Stimulated activated CD8-positive, alpha-beta memory T cell treated with anti-CD3 and anti-CD28 coated beads, Interleukin-4, amount 100 ng/mL, for 1 hour (primary cell): ENCODE data around the gene GADL1.

Experiments used
- DNase-seq, 2 donors: peaks; one replicate each; pipeline ENCODE4 v3.0.0-alpha.2; 2020; ENCODE audit warnings: low read depth in 2 of 2, low spot score in 1 of 2

Gene GADL1

DNA sequence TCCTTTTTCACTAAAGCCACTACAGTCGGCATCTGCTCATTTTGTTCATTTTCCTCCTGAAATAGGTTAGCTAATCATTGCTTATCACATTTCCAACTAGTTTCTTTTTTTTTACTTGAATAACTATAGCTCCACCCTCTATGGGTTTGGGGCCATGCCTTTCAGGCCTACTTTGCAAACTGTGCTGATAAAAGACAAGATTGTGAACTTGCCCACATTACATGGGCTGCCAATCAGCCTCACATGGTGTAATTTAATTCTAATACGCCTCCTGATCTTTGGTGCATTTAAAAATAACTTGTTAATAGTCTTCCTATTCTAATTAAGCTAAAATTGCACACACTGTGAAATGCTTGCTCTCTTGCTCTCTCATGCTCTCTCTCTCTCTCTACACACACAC is 197.6 kb downstream of the GADL1 start:
- no peak for DNase-seq

GRCh38 chr3:30696403-30696819 is 198.1 kb downstream of the GADL1 start:
- DNase-seq = no peak

DNA sequence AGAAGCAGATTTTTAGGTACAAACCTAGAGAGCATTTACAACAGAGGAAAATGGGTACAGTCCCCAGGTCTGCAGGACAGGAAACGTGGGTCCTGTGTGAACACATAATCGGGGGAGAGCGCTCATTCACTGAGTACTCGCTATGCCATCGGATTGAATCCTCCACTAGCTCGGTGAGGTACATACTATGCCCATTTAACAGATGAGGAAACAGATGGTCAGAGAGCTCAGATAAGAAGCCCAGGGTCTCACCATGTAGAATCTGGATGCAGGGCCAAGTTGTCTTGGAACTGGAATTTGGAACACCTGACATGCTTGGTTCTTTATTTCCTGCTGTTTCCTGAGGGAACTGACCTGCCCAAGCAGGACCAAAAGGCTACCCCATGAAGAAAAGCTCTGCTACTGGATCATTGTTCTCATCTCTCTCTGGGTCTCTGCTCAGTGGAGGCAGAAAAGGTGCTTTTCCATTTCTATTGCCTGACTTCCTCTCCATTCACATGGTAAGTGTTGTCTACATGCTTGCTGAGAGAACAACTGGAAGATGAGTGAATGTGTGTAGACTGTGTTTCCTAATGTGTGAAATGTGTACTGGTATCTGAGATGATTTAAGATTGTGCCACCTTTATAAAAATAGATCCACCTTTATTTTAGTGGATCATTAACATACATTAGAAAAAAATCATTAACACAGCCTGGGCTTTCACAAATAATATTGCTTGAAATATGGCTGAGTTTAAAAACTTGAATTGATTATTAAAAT is 199.0 kb downstream of the GADL1 start:
- DNase-seq = no peak

- no peak for DNase-seq
These were observed 199.8 kb downstream of the GADL1 start for GRCh38 chr3:30694668-30695067.

GRCh38 chr3:30694148-30694547 is 200.3 kb downstream of the GADL1 start:
- DNase-seq = no peak

DNA sequence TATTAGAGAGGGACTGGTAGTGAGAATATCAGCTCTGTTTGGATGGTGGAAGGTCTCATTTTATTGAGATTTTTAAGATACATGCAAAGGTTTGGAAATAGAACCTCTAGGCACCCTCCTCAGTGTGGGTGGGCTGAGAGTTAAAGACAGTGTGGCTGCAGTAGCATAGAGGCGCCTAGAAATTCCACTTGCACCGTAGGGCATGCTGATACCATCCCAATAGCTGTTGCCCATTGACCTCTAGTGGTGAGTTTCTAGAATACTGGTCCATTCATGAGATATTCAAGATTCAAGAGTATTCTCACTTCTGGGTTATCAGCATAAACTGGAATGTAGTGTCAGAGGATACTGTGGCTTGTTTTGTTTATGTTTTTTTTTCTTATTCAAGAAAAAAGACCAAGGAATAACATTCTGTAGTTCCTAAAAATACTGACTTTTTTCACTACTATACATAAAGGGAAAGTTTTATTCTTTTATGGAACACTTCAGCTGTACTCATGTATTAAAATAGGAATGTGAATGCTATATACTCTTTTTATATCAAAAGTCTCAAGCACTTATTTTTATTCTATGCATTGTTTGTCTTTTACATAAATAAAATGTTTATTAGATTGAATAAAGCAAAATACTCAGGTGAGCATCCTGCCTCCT is 200.9 kb downstream of the GADL1 start:
- DNase-seq = peak in 1 of 2 donors; percentile 13

- DNase-seq = no peak
These were observed 201.8 kb downstream of the GADL1 start for GRCh38 chr3:30692498-30693130.

DNA sequence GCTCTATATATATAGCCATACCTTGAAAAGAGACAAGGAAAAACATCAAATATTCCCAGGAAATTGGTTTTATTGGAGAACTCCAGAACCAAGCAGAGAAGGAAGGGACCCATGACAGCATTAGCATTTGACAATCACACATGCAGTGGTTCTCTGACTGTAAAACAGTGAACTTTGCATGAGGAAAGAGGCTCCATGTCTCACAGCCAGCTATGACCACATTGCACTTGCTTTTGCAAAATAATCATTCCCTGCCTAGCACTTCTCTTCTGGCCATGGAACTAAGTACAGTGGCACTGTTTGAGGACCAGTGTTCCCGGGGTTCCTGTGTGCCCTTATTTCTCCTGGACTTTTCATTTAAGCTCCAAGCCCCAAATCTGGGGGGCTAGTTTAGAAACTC is 202.5 kb downstream of the GADL1 start:
- DNase-seq = no peak

GRCh38 chr3:30691249-30691880 is 203.1 kb downstream of the GADL1 start:
- no peak for DNase-seq

DNA sequence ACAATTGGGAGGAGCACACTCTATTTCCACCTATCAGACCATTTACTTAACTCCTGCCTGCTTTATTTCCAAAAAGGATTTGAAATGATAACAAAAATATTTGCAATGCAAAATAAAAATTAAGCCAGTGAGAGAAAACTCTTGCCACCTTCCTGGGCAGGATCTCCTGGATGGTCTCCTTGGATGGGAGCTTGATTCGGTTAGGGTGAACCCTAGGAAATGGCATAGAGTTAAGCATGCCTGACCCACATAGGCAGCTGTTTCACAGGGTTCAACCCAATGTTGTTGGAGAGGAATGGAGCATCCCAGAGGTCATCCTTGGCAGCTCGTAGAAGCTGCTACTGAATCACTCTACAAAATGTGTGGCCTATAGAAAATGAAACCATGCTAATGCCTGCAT is 204.3 kb downstream of the GADL1 start:
- DNase-seq = no peak

GRCh38 chr3:30688776-30689641 is 205.5 kb downstream of the GADL1 start:
- DNase-seq = no peak

GRCh38 chr3:30687930-30688570 is 206.4 kb downstream of the GADL1 start:
- no peak for DNase-seq

DNA sequence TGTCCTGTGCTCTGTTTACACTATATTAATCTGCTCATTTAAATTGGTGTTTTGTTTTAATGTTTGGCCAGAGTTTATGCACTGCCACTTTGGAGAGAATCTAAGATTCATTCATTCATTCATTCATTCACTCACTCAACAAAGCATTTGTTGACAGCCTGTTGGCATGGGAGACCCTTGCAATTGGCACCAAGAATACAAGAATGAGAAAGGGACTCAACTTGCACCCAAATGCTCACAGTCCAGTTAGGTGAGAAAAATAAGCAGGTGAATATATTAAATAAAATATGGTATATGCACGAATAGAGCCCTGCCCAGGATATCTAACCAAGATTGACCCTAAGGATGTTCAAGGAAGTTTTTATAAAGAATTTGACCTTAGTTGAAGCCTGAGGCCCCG is 207.7 kb downstream of the GADL1 start:
- no peak for DNase-seq

GRCh38 chr3:30686176-30686575 is 208.3 kb downstream of the GADL1 start:
- DNase-seq = no peak

- no peak for DNase-seq
These were observed 209.2 kb downstream of the GADL1 start for GRCh38 chr3:30685267-30685667.

DNA sequence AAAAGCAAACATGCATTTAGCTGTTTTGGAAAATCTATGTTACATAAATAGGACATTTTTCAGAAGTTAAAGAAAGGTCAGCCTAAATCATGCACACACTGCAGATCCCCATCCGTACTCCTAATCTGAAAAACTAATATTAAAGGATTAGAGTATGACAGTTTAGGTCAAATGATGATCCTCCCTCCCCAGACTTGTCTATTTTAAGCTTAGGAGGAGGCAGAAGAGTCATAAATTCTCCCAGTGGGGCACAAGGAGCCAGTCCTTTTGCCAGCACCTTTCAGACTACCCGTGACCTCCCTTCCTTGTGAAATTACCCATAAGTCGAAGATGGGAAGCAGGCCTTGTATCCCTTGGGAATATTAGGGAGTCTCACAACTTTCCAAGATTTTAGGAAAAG is 210.1 kb downstream of the GADL1 start:
- DNase-seq = no peak

GRCh38 chr3:30683769-30684168 is 210.7 kb downstream of the GADL1 start:
- DNase-seq = no peak

- no peak for DNase-seq
These were observed 211.9 kb downstream of the GADL1 start for GRCh38 chr3:30682434-30683155.

- DNase-seq = no peak
These were observed 212.7 kb downstream of the GADL1 start for GRCh38 chr3:30681649-30682211.
